ENCODE results near the gene SAMD5. TPM values are rescaled to one million over a fixed set of nuclear protein-coding genes. Genes with fewer than 3 reads are reported as not detected.

SAMD5 gene
- total RNA-seq, 1 experiment from 2014 or later: 6.1 TPM

DNA sequence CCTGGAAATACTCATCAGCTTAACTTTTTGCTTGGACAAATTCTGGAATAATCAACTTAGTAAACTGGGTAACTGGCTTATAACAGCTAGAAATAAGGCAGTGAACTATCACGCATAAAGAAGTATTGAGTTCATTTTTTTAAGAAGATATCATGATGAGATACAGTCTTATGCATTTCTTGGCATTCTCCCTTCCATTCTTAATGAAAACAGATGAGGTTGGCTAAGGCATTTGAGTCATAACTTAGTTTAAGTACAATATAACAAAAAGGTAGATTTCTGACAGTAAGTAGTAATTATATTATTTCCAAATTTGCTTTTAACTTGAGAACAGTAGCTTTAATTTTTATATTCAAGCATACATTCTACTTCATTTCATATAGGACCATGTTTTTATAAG is 56.1 kb downstream of the SAMD5 start:
- DNase-seq (ENCODE audit: low spot score): no peak
- TF ChIP-seq CTCF (conservative IDR thresholded peaks at IDR 0.05; ENCODE audit: low read depth, low read length) (no peak), EZH2 (IDR thresholded peaks at IDR 0.05; ENCODE audit: borderline replicate concordance, low read depth, low read length, poor library complexity, severe bottlenecking) (no peak)
- Histone ChIP-seq H3K4me1 (ENCODE audit: insufficient read depth, low read length, poor library complexity, severe bottlenecking) (peaks cover 24% of the 10 kb centered on the region), H3K27ac (ENCODE audit: low read depth, low read length, poor library complexity, severe bottlenecking) (no peak overlapping the region), H3K4me3 (ENCODE audit: low read depth, low read length, poor library complexity, severe bottlenecking) (no peak overlapping the region), H3K27me3 (replicated peaks; ENCODE audit: insufficient read depth, low read depth, low read length, poor library complexity) (no peaks in the 10 kb centered on the region), H3K36me3 (ENCODE audit: insufficient read depth, low read length, poor library complexity, severe bottlenecking) (no peaks in the 10 kb centered on the region), H3K9me3 (ENCODE audit: low read depth, low read length, poor library complexity, severe bottlenecking) (no peaks in the 10 kb centered on the region)
- no TSS peak for BruUV-seq (replicated peaks)
- ChIA-PET CTCF (no interaction called here), POLR2A (ENCODE audit: low non-redundant PET) (no interaction called here)
- intact Hi-C loops (cut with micrococcal nuclease; ENCODE audit: unreplicated experiment): no loop called here

DNA sequence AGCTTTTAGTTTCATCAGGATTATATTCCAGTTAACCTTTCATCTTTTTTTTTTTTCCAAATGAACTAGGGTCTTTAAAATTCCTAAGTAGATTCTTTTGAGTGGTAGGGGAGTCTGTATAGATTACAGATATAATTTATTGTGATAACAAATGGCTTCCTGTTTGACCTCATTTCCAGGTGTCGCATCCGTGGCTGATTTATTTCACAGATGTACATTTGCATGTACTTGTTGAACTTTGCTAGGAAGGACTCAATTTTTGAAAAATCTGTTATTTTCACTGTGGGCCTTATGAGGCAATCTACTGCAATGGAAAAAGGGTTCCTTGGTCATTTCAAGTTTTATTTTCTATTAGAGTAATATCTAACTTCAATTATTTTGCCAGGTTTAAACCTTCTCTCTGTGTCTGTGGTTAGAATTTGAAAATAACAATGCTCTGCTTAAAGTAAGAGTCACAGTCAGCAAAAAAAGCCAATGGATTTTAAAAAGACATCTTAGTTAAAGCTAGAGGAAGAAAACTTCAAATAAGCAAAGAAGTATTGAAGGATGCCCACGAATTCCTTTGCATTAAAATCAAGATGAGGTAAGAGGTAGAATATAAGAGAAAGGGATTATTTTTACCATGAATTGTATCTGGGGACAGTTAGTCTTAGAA is 57.9 kb downstream of the SAMD5 start:
- CTCF ChIA-PET: interaction anchor here (0.6 kb wide), 1 partner anchor 599 kb away, joined by 3 read pairs; no protein-coding TSS in a partner anchor
- H3K4me1 ChIP-seq (ENCODE audit: insufficient read depth, low read length, poor library complexity, severe bottlenecking): peaks cover 24% of the 10 kb centered on the region
- no TSS peak for BruUV-seq (replicated peaks)
- H3K36me3 ChIP-seq (ENCODE audit: insufficient read depth, low read length, poor library complexity, severe bottlenecking): no peaks in the 10 kb centered on the region
- no peak overlapping the region for H3K4me3 ChIP-seq (ENCODE audit: low read depth, low read length, poor library complexity, severe bottlenecking)
- intact Hi-C loops (cut with micrococcal nuclease; ENCODE audit: unreplicated experiment): no loop called here
- peak overlapping the region; percentile 32 for H3K27ac ChIP-seq (ENCODE audit: low read depth, low read length, poor library complexity, severe bottlenecking)
- TF ChIP-seq CTCF (conservative IDR thresholded peaks at IDR 0.05; ENCODE audit: low read depth, low read length) (no peak), EZH2 (IDR thresholded peaks at IDR 0.05; ENCODE audit: borderline replicate concordance, low read depth, low read length, poor library complexity, severe bottlenecking) (no peak)
- no peaks in the 10 kb centered on the region for H3K27me3 ChIP-seq (replicated peaks; ENCODE audit: insufficient read depth, low read depth, low read length, poor library complexity)
- no peak for DNase-seq (ENCODE audit: low spot score)
- H3K9me3 ChIP-seq (ENCODE audit: low read depth, low read length, poor library complexity, severe bottlenecking): no peaks in the 10 kb centered on the region
- POLR2A ChIA-PET (ENCODE audit: low non-redundant PET): no interaction called here

DNA sequence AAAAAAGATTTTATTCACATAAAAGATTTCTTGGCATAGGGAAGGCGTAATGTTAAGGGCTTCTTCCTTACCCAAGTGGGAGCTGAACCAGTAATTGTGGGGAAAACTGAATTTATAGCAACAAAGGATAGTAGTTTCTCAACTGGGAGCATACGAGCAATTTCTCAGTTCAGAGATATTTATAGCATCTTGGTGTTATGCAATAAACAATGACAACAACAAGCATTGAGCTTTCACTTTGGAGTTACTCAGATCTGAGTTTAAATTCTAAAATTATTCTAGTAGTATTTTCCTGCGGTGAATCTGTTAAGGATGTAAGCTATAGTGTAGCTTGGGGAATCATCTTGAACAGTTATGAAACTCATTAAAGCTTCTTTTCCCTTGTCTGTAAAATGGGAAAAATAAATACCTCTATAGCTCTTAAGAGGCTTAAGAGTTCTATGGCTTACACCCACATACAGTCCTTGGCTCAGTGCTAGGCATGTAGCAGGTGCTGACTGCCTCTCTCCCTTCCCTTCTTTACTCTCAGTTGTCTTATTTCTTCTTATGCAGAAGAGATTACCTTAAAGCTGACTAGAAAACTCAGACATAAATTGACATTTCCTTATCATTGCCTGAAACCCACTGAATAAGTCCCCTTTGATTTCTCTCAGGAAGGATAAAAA is 58.8 kb downstream of the SAMD5 start:
- Histone ChIP-seq H3K27ac (ENCODE audit: low read depth, low read length, poor library complexity, severe bottlenecking) (peak overlapping the region; percentile 32), H3K4me1 (ENCODE audit: insufficient read depth, low read length, poor library complexity, severe bottlenecking) (peaks cover 18% of the 10 kb centered on the region), H3K27me3 (replicated peaks; ENCODE audit: insufficient read depth, low read depth, low read length, poor library complexity) (no peaks in the 10 kb centered on the region), H3K4me3 (ENCODE audit: low read depth, low read length, poor library complexity, severe bottlenecking) (no peak overlapping the region), H3K36me3 (ENCODE audit: insufficient read depth, low read length, poor library complexity, severe bottlenecking) (no peaks in the 10 kb centered on the region), H3K9me3 (ENCODE audit: low read depth, low read length, poor library complexity, severe bottlenecking) (no peaks in the 10 kb centered on the region)
- CTCF ChIA-PET: interaction anchor here (0.6 kb wide), 1 partner anchor 598 kb away, joined by 3 read pairs; no protein-coding TSS in a partner anchor
- TF ChIP-seq EZH2 (IDR thresholded peaks at IDR 0.05; ENCODE audit: borderline replicate concordance, low read depth, low read length, poor library complexity, severe bottlenecking): no peak
- TF ChIP-seq CTCF (conservative IDR thresholded peaks at IDR 0.05; ENCODE audit: low read depth, low read length): no peak
- intact Hi-C loops (cut with micrococcal nuclease; ENCODE audit: unreplicated experiment): no loop called here
- POLR2A ChIA-PET (ENCODE audit: low non-redundant PET): no interaction called here
- BruUV-seq (replicated peaks): no TSS peak
- no peak for DNase-seq (ENCODE audit: low spot score)
